IMR-90 (cell line): ENCODE measurements around the gene ACAD9. TPM values are rescaled to one million over a fixed set of nuclear protein-coding genes. Genes with fewer than 3 reads are reported as not detected.

Source experiments
- ATAC-seq: fragments of 200-7000 bp; cut with Tn5 transposase; 2 replicates; pipeline ENCODE4 v1.9.1; 2020; ENCODE audit warnings: low read depth, mild to moderate bottlenecking, moderate library complexity
- BruUV-seq: library from RNA; stranded (reverse); fragments of 400-500 nt; replicated peaks from 2 replicates; lab custom pipeline; 2021; lab: Mats Ljungman, UMichigan
- CTCF ChIA-PET: fragments of 300-600 bp; formaldehyde crosslinking; extraction: SDS; loops from one replicate; lab custom pipeline; 2021; ENCODE audit warnings: antibody characterized with exemption; lab: Yijun Ruan, JAX
- POLR2A ChIA-PET: fragments of 300-600 bp; sonication (Branson Sonifier 250); formaldehyde crosslinking; loops from one replicate; lab custom pipeline; 2022; ENCODE audit warnings: antibody characterized with exemption; ENCODE audit not compliant: unreplicated experiment; lab: Charles Lee
- DNase-seq: peaks from one replicate; pipeline ENCODE4 v3.0.0; 2013
- H2AFZ ChIP-seq: replicated peaks from 2 replicates; pipeline ENCODE3; 2013; ENCODE audit warnings: low read length, mild to moderate bottlenecking; ENCODE audit not compliant: poor library complexity
- H2AK5ac ChIP-seq: 2 replicates; pipeline ENCODE4 v1.6.1; 2013; ENCODE audit warnings: low read depth, low read length, inconsistent platforms
- H2AK9ac ChIP-seq: replicated peaks from 2 replicates; pipeline ENCODE3; 2013; ENCODE audit warnings: mild to moderate bottlenecking, low read depth, low read length, moderate library complexity; ENCODE audit not compliant: poor library complexity
- H2BK120ac ChIP-seq: 2 replicates; pipeline ENCODE4 v1.6.1; 2013; ENCODE audit warnings: low read depth, low read length, inconsistent platforms
- H2BK15ac ChIP-seq: 3 replicates; pipeline ENCODE4 v1.6.1; 2013; ENCODE audit warnings: low read depth, low read length, inconsistent platforms
- H2BK20ac ChIP-seq: 2 replicates; pipeline ENCODE4 v1.6.1; 2013; ENCODE audit warnings: low read depth, mild to moderate bottlenecking, inconsistent platforms, low read length, moderate library complexity
- H2BK5ac ChIP-seq: 2 replicates; pipeline ENCODE4 v1.6.1; 2013; ENCODE audit warnings: mild to moderate bottlenecking, low read depth, low read length, inconsistent platforms; ENCODE audit not compliant: poor library complexity, severe bottlenecking
- H3K14ac ChIP-seq: replicated peaks from 2 replicates; pipeline ENCODE4 v1.6.1; 2013; ENCODE audit warnings: low read depth, low read length, inconsistent platforms
- H3K18ac ChIP-seq: 2 replicates; pipeline ENCODE4 v1.6.1; 2013; ENCODE audit warnings: low read depth, low read length, control low read depth
- H3K23ac ChIP-seq: 2 replicates; pipeline ENCODE4 v1.6.1; 2013; ENCODE audit warnings: low read depth, low read length, inconsistent platforms
- H3K27ac ChIP-seq: 2 replicates; pipeline ENCODE4 v1.5.1; 2013; ENCODE audit warnings: mild to moderate bottlenecking, control low read depth, low read length; ENCODE audit not compliant: insufficient read depth
- H3K27me3 ChIP-seq: 2 replicates; pipeline ENCODE4 v1.6.1; 2013; ENCODE audit warnings: low read length; ENCODE audit not compliant: control insufficient read depth, insufficient read depth
- H3K36me3 ChIP-seq: 2 replicates; pipeline ENCODE4 v1.6.1; 2013; ENCODE audit warnings: low read length, mixed read lengths; ENCODE audit not compliant: control insufficient read depth, insufficient read depth
- H3K4ac ChIP-seq: 2 replicates; pipeline ENCODE4 v1.6.1; 2013; ENCODE audit warnings: low read depth, low read length, inconsistent platforms
- H3K4me1 ChIP-seq: 2 replicates; pipeline ENCODE4 v1.6.1; 2013; ENCODE audit warnings: low read length, mixed read lengths; ENCODE audit not compliant: control insufficient read depth, insufficient read depth
- H3K4me2 ChIP-seq: 2 replicates; pipeline ENCODE4 v1.6.1; 2013; ENCODE audit warnings: low read depth, mild to moderate bottlenecking, control low read depth, low read length, moderate library complexity
- H3K4me3 ChIP-seq: 2 replicates; pipeline ENCODE4 v1.5.1; 2013; ENCODE audit warnings: low read depth, mild to moderate bottlenecking, control low read depth, low read length, moderate library complexity; ENCODE audit not compliant: insufficient read depth
- H3K56ac ChIP-seq: 2 replicates; pipeline ENCODE4 v1.6.1; 2013; ENCODE audit warnings: low read length, inconsistent platforms; ENCODE audit not compliant: insufficient read depth; ENCODE audit errors: extremely low read depth
- H3K79me1 ChIP-seq, 2 experiments: 2 replicates each; pipeline ENCODE4 v1.6.1; 2013; ENCODE audit warnings: low read length in 2 of 2, inconsistent platforms in 1 of 2, low read depth in 1 of 2
- H3K9ac ChIP-seq: 2 replicates; pipeline ENCODE4 v1.6.1; 2013; ENCODE audit warnings: low read depth, low read length, control low read depth
- H3K9me1 ChIP-seq: 2 replicates; pipeline ENCODE4 v1.6.1; 2013; ENCODE audit warnings: low read length, inconsistent platforms; ENCODE audit not compliant: insufficient read depth
- H3K9me3 ChIP-seq: 2 replicates; pipeline ENCODE4 v1.6.1; 2013; ENCODE audit warnings: low read length; ENCODE audit not compliant: control insufficient read depth, insufficient read depth
- H4K20me1 ChIP-seq: 2 replicates; pipeline ENCODE4 v1.6.1; 2013; ENCODE audit warnings: low read length, inconsistent platforms; ENCODE audit not compliant: insufficient read depth
- H4K5ac ChIP-seq: 2 replicates; pipeline ENCODE4 v1.6.1; 2013; ENCODE audit warnings: mild to moderate bottlenecking, low read depth, low read length, control low read depth
- H4K8ac ChIP-seq, 2 experiments: 2 replicates each; pipeline ENCODE4 v1.6.1; 2013; ENCODE audit warnings: low read depth in 2 of 2, low read length in 2 of 2, control low read depth in 1 of 2, inconsistent platforms in 1 of 2
- H4K91ac ChIP-seq: 2 replicates; pipeline ENCODE4 v1.6.1; 2013; ENCODE audit warnings: low read depth, low read length, inconsistent platforms; ENCODE audit not compliant: insufficient read depth
- BHLHE40 ChIP-seq: fragments of 150-350 bp; IDR thresholded peaks from 2 replicates; pipeline ENCODE4 v1.6.1; 2016; ENCODE audit warnings: mild to moderate bottlenecking, low read depth, low read length
- CEBPB ChIP-seq: IDR thresholded peaks from 2 replicates; pipeline ENCODE4 v1.6.1; 2012; ENCODE audit warnings: low read depth, low read length, improper control_type of control experiment
- FOS ChIP-seq: fragments of 150-350 bp; IDR thresholded peaks from 2 replicates; pipeline ENCODE4 v1.6.1; 2016; ENCODE audit warnings: low read depth, low read length
- MAFK ChIP-seq: IDR thresholded peaks from 2 replicates; pipeline ENCODE4 v1.6.1; 2012; ENCODE audit warnings: low read depth, low read length, improper control_type of control experiment
- MAZ ChIP-seq: IDR thresholded peaks from 2 replicates; pipeline ENCODE4 v1.6.1; 2012; ENCODE audit warnings: low read depth, mild to moderate bottlenecking, low read length, improper control_type of control experiment, moderate library complexity, borderline replicate concordance
- MXI1 ChIP-seq: IDR thresholded peaks from 2 replicates; pipeline ENCODE4 v1.6.1; 2012; ENCODE audit warnings: low read depth, mild to moderate bottlenecking, low read length, moderate library complexity, borderline replicate concordance
- NFE2L2 ChIP-seq: fragments of 150-350 bp; IDR thresholded peaks from 2 replicates; pipeline ENCODE4 v1.6.1; 2016; ENCODE audit warnings: low read depth, mild to moderate bottlenecking, low read length
- POLR2A ChIP-seq: IDR thresholded peaks from 2 replicates; pipeline ENCODE4 v1.6.1; 2012; ENCODE audit warnings: mild to moderate bottlenecking, low read depth, low read length
- RAD21 ChIP-seq: IDR thresholded peaks from 2 replicates; pipeline ENCODE4 v1.6.1; 2012; ENCODE audit warnings: low read length, improper control_type of control experiment
- RCOR1 ChIP-seq: IDR thresholded peaks from 2 replicates; pipeline ENCODE4 v1.6.1; 2012; ENCODE audit warnings: mild to moderate bottlenecking, low read length, improper control_type of control experiment; ENCODE audit not compliant: insufficient replicate concordance
- SMC3 ChIP-seq: fragments of 150-350 bp; IDR thresholded peaks from 2 replicates; pipeline ENCODE4 v1.6.1; 2016; ENCODE audit warnings: low read depth, mild to moderate bottlenecking, antibody characterized with exemption, low read length, moderate library complexity
- WGBS, 2 experiments: methylation state at CpG; one replicate each; pipeline versions ENCODE4 v1.1.5 to v1.1.7; 2013; ENCODE audit warnings: missing lambda C conversion rate in 2 of 2; ENCODE audit not compliant: insufficient read length in 1 of 2; ENCODE audit errors: extremely low coverage in 2 of 2; 5-methylcytosine and 5-hydroxymethylcytosine counted together
- dilution Hi-C: fragments of 300-500 bp; cut with HindIII; formaldehyde crosslinking; loops from one replicate; pipeline ENCODE4 v1.14.3; 2018; ENCODE audit warnings: low sequenced_read_pairs; ENCODE audit not compliant: unreplicated experiment
- in situ Hi-C: fragments of 300-500 bp; cut with MboI; formaldehyde crosslinking; loops from 3 replicates; pipeline ENCODE4 v1.14.3; 2019; ENCODE audit warnings: low sequenced_read_pairs, inconsistent platforms, mixed read lengths
- intact Hi-C: fragments of 100-400 bp; cut with micrococcal nuclease; formaldehyde crosslinking; loops from 2 replicates; pipeline ENCODE4 v1.10.0; 2022
- polyA plus RNA-seq, 3 experiments: library from polyadenylated mRNA; depleted of rRNA; stranded (reverse); fragments of >200 nt; gene quantifications; 2 replicates each; pipeline ENCODE4 v1.2.3, GENCODE V29; 2012; ENCODE audit warnings: low replicate concordance in 1 of 3
- total RNA-seq: library from RNA; depleted of rRNA; stranded (reverse); fragments of >200 nt; gene quantifications from 2 replicates; pipeline ENCODE4 v1.2.3, GENCODE V29; 2012
- TF ChIP-seq, protein P1 (sequence below): fragments of 150-350 bp; IDR thresholded peaks from 2 replicates; pipeline ENCODE4 v1.6.1; 2016; ENCODE audit warnings: low read depth, mild to moderate bottlenecking, low read length, moderate library complexity, borderline replicate concordance

Gene ACAD9
- total and polyA plus RNA-seq, 2 of the 4 experiments (the other 2 are of a cell fraction), result 31.2 to 41.3 TPM

DNA sequence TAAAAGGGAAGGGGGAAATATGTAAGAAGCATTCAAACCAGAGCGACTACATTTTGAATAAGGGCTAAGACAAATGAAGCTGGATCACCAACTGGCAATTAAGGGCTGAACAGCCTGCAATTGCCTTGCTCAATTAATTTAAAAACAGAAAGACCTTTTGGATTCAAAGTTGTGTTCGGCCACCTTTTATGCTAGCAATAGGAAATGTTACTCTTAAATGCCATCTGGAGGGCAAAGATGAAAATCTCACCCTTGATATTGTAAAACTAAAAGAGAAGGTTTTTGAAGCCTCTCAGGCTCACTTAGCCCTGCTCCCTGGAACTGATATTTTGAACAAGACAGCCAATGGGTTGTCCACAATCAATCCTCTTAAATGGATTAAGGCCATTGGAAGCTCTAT lies 44.2 kb downstream of the ACAD9 start:
- Histone ChIP-seq H3K14ac (no peak overlapping the region), H2AK5ac (no peak overlapping the region), H2BK5ac (no peak overlapping the region), H4K91ac (no peak overlapping the region), H2AK9ac (no peak overlapping the region), H3K9ac (no peak overlapping the region), H2BK20ac (no peak overlapping the region), H3K56ac (no peak overlapping the region), H3K4me1 (no peaks in the 10 kb centered on the region), H4K5ac (no peak overlapping the region), H3K27me3 (no peaks in the 10 kb centered on the region), H3K27ac (no peak overlapping the region), H3K18ac (no peak overlapping the region), H2BK120ac (no peak overlapping the region), H2BK15ac (no peak overlapping the region), H3K9me3 (peaks cover 36% of the 10 kb centered on the region), H2AFZ (no peak overlapping the region), H3K4me2 (no peak overlapping the region), H3K36me3 (peaks cover 1% of the 10 kb centered on the region; the same call in 1 of the 2 replicates), H4K20me1 (no peaks in the 10 kb centered on the region), H4K8ac (no peak overlapping the region), H3K23ac (no peak overlapping the region), H3K9me1 (no peaks in the 10 kb centered on the region), H3K4ac (no peak overlapping the region), H3K79me1 (no peaks in the 10 kb centered on the region), H3K4me3 (no peak overlapping the region)
- intact Hi-C loops, result no loop called here
- in situ Hi-C loops, result no loop called here
- ChIA-PET CTCF (interaction anchor here (0.7 kb wide), 1 partner anchor 23 kb away, joined by 5 read pairs; no protein-coding TSS in a partner anchor), POLR2A (no interaction called here)
- TF ChIP-seq NFE2L2, result no peak
- TF ChIP-seq POLR2A, result no peak
- no peak for TF ChIP-seq RAD21
- no peak for TF ChIP-seq FOS
- TF ChIP-seq, protein P1, sequence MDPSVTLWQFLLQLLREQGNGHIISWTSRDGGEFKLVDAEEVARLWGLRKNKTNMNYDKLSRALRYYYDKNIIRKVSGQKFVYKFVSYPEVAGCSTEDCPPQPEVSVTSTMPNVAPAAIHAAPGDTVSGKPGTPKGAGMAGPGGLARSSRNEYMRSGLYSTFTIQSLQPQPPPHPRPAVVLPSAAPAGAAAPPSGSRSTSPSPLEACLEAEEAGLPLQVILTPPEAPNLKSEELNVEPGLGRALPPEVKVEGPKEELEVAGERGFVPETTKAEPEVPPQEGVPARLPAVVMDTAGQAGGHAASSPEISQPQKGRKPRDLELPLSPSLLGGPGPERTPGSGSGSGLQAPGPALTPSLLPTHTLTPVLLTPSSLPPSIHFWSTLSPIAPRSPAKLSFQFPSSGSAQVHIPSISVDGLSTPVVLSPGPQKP, result no peak
- TF ChIP-seq BHLHE40, result no peak
- TF ChIP-seq SMC3, result no peak
- no peak for TF ChIP-seq MAFK
- no peak for TF ChIP-seq MAZ
- TF ChIP-seq RCOR1, result no peak
- no peak for TF ChIP-seq MXI1
- TF ChIP-seq CEBPB, result no peak
- WGBS, 2 experiments, result 100% methylated on average over 1 of the region's 2 CpGs; no CpG with 5 or more reads in 1 of the 2 experiments
- ATAC-seq (no peak), DNase-seq (no peak)
- dilution Hi-C loops, result no loop called here
- BruUV-seq, result no TSS peak
